Activated CD4-positive, CD25-positive, alpha-beta regulatory T cell (primary cell): ENCODE measurements around the gene CLC.
"Not testable (repeated sequence)": the region's sequence is repeated elsewhere in the genome, so short reads cannot be mapped to it uniquely, and the experiment has no call there.

Experiments
- DNase-seq, 4 experiments: peaks; one replicate each; lab custom pipeline; 2025; lab: John Stamatoyannopoulos, UW

CLC gene

DNA sequence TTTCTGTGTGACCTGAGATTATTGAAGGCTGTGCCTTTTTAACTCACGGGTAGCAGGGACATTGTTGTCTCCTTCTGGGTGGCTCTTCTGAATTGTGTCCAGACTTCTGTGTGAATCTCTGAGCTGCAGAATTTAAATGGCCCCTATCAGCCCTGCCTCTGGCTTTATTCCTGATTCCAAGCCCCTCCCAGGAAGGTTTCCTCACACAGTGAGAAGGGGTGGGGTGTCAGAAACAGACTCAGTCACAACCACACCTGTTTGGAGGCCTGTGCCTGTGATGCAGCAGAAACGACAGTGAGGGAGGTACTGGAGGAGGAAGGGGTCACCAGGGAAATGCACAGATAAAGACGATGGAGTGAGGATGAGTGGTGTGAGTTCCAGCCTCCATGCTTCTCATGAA lies at the start of gene CLC:
TSS of gene CLC (minus strand) at position 139 of the 400 bp plus-strand sequence. CDS start at position 62, 77 bp downstream.
- DNase-seq, result no peak

DNA sequence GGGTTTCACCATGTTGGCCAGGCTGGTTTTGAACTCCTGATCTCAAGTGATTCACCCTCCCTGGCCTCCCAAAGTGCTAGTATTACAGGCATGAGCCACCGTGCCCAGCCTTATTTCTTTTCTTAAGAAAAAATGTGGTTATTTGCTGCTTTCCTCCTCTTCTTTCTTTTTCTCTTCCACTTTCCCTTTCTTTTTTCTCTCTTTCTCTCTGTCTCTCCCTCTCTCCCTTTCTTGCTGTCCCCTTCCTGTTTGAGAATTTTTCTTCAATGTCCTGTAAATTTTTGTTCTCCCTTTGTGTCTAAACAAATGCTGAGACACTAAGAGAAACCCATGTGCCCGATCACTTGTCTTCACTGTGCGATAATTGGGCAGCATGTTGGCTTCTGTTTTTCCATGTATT lies 43.1 kb upstream of the CLC start:
- no peak for DNase-seq

DNA sequence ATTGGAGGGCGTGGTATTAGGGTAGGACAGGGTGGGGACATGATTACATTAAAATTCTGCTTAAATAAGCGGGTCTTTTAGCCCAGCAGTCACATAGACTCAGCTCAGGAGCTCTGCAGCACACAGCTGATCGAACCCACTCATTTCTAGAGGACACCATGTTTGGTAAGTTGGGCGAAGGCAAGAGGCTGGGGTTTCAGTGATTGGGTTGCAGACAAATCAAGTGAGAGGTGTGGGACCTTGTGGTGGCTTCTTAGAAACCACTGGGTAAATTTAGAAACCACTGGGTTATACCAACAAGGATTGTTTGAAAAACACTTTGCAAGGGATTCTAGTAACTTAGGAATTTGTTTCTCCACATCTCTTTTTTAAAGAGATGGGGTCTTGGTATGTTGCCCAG lies 40.9 kb upstream of the CLC start, which contains the start of gene LEUTX:
TSS of gene LEUTX (plus strand) at position 92 of the 400 bp plus-strand sequence. CDS start at position 159, 67 bp downstream.
- DNase-seq, result no peak

- no peak for DNase-seq
Observed at GRCh38 chr19:39768786-39769185, 31.0 kb upstream of the CLC start.

DNA sequence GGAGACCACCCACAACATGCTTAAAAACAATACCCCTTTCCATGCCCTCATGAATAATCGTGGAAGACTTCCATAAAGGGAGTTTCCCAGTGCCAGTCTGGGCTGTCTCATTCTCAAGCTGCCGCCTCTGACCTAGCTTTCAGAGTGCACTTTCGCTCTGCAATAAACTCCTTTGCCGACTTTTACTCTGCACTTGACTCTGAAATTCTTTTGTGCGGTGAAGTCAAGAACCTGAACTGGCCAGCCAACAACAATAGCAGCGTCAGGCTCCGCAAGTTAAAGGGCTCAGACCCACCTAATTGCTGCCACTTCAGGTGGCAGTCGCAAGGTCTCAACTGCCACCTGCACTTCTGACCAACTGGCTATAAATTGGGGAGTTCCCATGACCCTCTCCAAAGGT lies 30.5 kb upstream of the CLC start:
- DNase-seq, result no peak

DNA sequence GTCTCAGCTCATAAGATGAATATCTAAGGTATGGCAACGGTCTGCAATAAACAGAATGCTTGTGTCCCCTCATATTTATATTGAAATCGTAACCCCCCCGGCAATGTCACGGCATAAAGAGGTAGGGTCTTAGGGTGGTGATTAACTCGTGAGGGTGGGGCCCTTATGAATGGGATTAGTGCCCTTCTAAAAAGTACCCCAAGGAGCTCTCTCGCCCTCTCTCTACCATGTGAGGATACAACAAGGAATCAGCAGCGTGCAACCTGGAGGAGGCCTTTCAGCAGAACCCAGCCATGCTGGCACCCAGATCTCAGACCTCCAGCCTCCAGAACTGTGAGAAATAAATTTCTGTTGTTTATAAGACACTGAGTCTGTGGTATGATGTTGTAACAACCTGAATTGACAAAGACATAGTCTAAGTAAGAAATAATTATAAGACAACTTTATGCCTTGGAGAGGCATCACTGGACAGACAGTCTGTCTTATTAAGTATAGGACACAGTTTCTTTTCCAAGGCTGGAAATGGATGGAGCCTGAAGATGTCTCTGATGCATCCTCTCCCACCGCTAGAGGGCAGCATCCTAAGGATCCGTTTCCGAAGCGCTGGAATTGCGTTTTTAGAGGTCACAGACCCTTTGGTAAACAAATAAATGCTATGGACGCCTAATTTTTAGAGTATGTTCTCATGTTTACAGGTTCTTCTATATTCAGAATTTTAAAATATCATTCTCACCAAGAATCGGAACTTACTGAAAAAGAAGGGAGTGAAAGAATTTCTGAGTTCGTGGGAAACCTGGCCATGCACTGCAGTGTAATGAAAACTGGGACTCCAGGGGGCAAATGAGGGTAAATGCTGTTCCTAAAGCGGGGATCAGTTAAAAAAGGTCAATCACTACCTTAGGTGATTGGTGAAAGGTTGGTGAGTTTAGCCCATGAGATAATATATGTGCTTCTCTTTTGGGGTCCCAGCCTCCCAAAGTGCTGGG lies 27.6 kb upstream of the CLC start:
- no peak for DNase-seq

DNA sequence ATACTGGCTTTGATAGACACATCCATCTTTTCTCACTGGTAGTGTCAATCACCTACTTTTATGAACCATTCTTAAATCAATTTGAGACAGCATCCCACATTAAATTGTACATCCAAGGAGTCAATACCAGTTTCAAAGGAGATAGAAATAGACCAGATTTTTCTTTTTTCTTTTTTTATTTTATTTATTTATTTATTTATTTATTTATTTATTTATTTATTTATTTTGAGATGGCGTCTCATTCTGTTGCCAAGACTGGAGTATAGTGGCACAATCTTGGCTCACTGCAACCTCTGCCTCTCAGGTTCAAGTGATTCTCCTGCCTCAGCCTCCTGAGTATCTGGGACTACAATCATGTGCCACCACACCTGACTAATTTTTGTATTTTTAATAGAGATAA lies 24.0 kb upstream of the CLC start:
- not testable (repeated sequence) for DNase-seq

DNA sequence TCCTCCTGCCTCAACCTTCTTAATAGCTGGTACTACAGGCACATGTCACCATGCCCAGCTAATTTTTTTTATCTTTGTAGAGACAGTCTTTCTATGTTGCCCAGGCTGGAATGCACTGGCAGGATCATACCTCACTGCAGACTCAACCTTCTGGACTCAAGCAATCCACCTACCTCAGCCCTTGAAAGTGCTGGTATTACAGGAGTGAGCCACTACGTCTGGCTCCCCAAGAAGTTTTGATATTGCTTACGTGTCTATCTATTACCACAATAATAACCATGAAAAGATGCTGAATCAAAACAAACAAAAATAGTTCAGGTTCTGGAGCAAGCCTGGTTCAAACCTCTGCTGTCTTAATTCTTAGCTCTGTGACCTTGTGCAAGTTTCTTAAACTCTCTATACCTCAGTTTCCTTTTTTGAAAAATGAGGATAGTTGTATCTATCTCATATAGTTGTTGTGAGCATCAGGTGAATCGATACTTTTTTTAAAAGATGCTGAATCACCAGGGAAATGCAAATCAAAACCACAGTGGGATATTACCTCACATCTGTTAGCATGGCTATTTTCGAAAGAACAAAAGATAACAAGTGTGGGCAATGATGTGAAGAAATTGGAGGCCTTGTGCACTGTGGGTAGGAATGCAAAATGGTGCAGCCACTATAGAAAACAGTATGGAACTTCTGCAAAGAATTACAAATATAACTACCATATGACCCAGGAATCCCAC lies 21.8 kb upstream of the CLC start:
- DNase-seq, result no peak

GRCh38 chr19:39754971-39755370 lies 17.1 kb upstream of the CLC start:
- no peak for DNase-seq

GRCh38 chr19:39754544-39754943 lies 16.7 kb upstream of the CLC start:
- no peak for DNase-seq

DNA sequence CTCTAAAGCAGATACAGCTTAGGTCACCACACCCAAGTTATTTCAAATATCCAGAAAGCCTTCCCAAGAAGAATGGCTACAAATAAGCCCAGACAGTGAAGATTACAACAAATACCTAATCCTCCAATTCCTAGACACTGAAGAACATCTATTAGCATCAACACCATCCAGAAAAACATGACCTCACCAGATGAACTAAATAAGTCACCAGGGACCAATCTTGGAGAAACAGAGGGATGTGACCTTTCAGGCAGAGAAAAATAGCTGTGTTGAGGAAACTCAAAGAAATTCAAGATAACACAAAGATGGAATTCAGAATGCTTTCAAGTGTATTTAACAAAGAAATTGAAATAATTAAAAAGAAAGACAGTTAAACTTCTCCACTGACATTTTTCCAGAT lies 15.0 kb upstream of the CLC start:
- DNase-seq, result no peak

DNA sequence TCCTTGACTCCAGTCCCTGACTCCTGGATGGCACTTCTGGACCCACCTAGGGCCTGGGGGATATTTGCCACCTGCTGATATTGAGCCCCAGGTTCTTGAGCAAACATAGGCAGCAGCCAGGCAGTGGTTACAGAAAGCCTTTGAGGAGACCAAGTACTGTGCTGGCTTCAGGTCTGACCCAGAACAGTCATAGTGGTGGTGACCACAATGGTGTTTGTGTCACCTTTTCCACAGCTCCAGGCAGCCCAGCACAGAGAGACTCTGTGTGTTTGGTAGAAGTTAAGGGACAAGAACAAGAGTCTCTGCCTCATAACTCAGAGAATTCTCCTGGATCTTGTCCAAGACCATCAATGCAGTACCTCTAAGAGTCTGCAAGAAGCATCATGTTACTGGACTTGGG lies 14.6 kb upstream of the CLC start:
- DNase-seq, result no peak

- DNase-seq, result no peak
Observed at GRCh38 chr19:39749981-39750380, 12.2 kb upstream of the CLC start.

DNA sequence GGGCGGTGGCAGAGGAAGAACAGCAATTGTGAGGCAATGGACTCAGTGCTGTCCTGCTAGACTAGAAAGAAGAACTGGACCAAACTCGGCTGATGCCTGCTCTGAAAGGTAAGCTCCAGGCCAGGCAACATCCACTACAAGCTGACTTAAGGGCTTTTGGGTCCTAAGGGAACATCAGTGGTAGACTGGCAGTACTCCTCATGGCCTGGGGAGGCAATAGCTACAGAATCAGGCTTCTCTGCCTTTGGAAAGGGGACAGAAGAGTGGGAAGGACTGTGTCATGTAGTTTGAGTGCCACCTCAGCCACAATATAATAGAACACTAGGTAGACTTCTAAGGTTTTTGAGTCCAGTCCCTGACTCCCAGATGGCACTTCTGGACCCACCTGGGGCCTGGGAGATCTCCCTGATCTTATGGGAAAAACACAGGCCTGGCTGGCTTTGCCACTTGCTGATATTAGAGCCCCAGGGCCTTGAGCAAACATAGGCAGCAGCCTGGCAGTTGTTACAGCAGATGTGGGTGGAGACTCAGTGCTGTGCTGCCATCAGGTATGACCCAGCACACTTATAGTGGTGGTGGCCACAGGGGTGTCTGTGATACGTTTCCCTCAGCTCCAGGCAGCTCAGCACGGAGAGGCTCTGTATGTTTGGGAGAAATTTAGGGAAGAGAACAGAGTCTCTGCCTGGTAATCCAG lies 9.2 kb upstream of the CLC start:
- no peak for DNase-seq

- no peak for DNase-seq
Observed at GRCh38 chr19:39745643-39746042, 7.8 kb upstream of the CLC start.

DNA sequence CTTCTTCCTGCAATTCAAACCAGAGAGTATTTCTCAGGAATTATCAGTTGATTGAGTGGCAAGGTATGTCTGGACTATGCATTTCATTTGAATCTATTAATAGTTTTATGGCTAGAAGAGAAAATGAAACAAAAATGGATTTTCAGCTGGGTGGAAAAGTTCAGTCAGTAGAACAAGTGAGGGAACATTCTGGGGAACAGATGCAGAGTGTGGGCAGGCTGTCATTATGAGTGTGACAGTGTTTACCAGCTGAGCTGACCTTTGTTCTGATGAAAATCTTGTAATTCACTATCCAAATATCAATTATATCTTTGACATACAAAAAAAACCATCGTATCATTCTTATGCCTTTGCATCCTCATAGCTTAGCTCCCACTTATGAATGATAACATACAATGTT lies 2.6 kb upstream of the CLC start:
- DNase-seq, result no peak

GRCh38 chr19:39738814-39739213 lies 985 bp upstream of the CLC start:
- DNase-seq, result no peak

GRCh38 chr19:39737351-39737750 lies 478 bp downstream of the CLC start:
- no peak for DNase-seq

DNA sequence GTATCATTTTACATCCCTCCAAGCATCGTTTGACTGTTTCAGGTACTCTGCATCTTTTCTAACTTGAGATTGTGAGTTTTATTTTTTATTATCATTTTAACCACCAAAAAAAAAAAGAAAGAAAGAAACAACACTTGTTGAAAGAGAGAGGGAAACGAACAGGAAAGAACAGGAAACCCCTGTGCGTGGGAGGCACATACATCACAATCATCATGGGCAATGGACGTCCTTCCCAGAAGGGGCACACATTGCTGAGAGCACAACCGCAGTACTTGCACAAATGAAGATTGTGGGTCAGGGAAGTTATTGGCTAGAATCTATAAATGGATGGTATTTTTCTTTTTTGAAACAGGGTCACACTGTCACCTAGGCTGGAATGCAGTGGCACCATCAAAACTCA lies 1.7 kb downstream of the CLC start:
- no peak for DNase-seq

DNA sequence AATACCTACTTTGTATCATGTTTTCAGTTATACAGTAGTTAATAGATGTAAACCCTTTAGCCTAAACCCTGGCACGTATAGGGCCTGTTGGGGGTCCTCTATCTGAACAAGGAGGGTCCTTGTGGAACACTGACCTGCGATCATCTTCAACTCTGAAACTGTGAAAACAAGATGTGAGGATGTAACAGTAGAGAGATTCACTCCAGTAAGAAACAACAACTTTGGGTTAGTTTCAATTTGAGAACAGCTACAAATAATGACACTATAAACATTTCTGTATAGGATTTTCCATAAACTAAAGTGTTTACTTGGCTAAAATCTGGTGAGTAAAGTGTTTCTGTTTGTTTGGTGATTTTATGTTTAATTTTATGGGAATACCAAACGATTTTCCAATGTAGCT lies 2.1 kb downstream of the CLC start:
- DNase-seq, result no peak

GRCh38 chr19:39733841-39734240 lies 4.0 kb downstream of the CLC start:
- DNase-seq, result no peak

- DNase-seq, result no peak
Observed at GRCh38 chr19:39731685-39732084, 6.1 kb downstream of the CLC start.
